Heart left ventricle (tissue), 16 donors: ENCODE results near the gene SHROOM3. TPM values are rescaled to one million over a fixed set of nuclear protein-coding genes. Genes with fewer than 3 reads are reported as not detected.

ENCODE experiments used
- ATAC-seq, 4 donors: fragments of 200-7000 bp; cut with Tn5 transposase; one replicate each; pipeline ENCODE4 v1.9.1; 2020 to 2022; ENCODE audit warnings: moderate library complexity in 4 of 4, mild to moderate bottlenecking in 3 of 4, moderate number of reproducible peaks in 1 of 4
- DNase-seq, 5 donors: peaks; one replicate each; pipeline ENCODE4 v3.0.0-alpha.2; 2020
- H3K27ac ChIP-seq, 12 donors: fragments of 200-600 bp; sonication (generic) in 4 of 12; one replicate each; pipeline versions ENCODE4 v1.5.0 to v1.8.0; 2016 to 2022; ENCODE audit warnings: mild to moderate bottlenecking in 2 of 12
- H3K27me3 ChIP-seq, 9 donors: fragments of 200-600 bp; sonication (generic) in 2 of 9; one replicate each; pipeline versions ENCODE4 v1.5.1 to v1.8.0; 2016 to 2022; ENCODE audit warnings: mild to moderate bottlenecking in 3 of 9
- H3K36me3 ChIP-seq, 9 donors: fragments of 200-600 bp; sonication (generic) in 2 of 9; one replicate each; pipeline versions ENCODE4 v1.5.0 to v1.8.0; 2018 to 2022; ENCODE audit warnings: mild to moderate bottlenecking in 2 of 9
- H3K4me1 ChIP-seq, 12 donors: fragments of 200-600 bp; sonication (generic) in 4 of 12; one replicate each; pipeline versions ENCODE4 v1.5.0 to v1.8.0; 2016 to 2022; ENCODE audit warnings: mild to moderate bottlenecking in 3 of 12
- H3K4me3 ChIP-seq, 12 donors: fragments of 200-600 bp; sonication (generic) in 4 of 12; one replicate each; pipeline versions ENCODE4 v1.5.0 to v1.8.0; 2017 to 2022; ENCODE audit warnings: mild to moderate bottlenecking in 9 of 12, moderate library complexity in 4 of 12
- H3K9me3 ChIP-seq, 12 donors: fragments of 200-600 bp; sonication (generic) in 4 of 12; one replicate each; pipeline versions ENCODE4 v1.5.0 to v1.8.0; 2016 to 2022; ENCODE audit warnings: mild to moderate bottlenecking in 1 of 12
- POLR2A ChIP-seq, 2 donors: fragments of 450-650 bp; IDR thresholded peaks; one replicate each; pipeline ENCODE4 v1.6.1; 2017; ENCODE audit warnings: antibody characterized with exemption in 2 of 2, mild to moderate bottlenecking in 2 of 2, moderate library complexity in 2 of 2
- WGBS, 4 donors: extraction: QIAGEN DNeasy Blood & Tissue Kit in 2 of 4; methylation state at CpG; one replicate each; pipeline versions ENCODE4 v1.1.5 to v1.1.7; 2013 to 2018; 5-methylcytosine and 5-hydroxymethylcytosine counted together
- intact Hi-C, 10 donors: fragments of 100-400 bp; cut with DNase I; formaldehyde crosslinking; loops; one replicate each; pipeline versions ENCODE4 v1.11.1 to v1.14.2; 2022
- polyA plus RNA-seq, 2 donors: library from polyadenylated mRNA; stranded (reverse); fragments of 200-250 nt; gene quantifications; one replicate each; pipeline ENCODE4 v1.2.3, GENCODE V29; 2013
- total RNA-seq, 9 donors: library from RNA; depleted of rRNA in 2 of 9; stranded (reverse); fragments of >200 nt in 2 of 9; fragmentation: NEBNext Ultra II Directional in 3 of 9; extraction: Animal tissue kit (Norgen Biotek cat#: 25700) in 3 of 9; gene quantifications; one replicate each; pipeline versions ENCODE4 v1.1.0 to v1.2.4, GENCODE V29; 2016 to 2023
- TF ChIP-seq, protein P1 (sequence below), 12 donors: fragments of 200-600 bp; sonication (generic) in 4 of 12; IDR thresholded peaks; one replicate each; pipeline versions ENCODE4 v1.5.0 to v1.8.0; 2018 to 2022; ENCODE audit warnings: antibody characterized with exemption in 12 of 12, mild to moderate bottlenecking in 5 of 12
- donor health status: ischemic (EF 13 %, LVEDD 7.1; RV severe dilation, severe dysfunction).
- donor health status: healthy with polysubstance abuse.
- donor health status: DM: no; HTN: yes; CAD: no.
- donor health status: DM: no; HTN: no; CAD: no.
- donor health status: ischemic (EF 25% LVEDD 6.9; RV normal size, moderate dysfunction).
- donor health status: ischemic (EF 25% LVEDD 5.7; RV mildly dilated, moderate dysfunction).
- donor health status: healthy.
- donor health status: DM: yes; HTN: yes; CAD: no.
- donor health status: ischemic (EF 35%, LVEDD 5.7; RV mildly dilated, moderate dysfunction).
- donor health status: nonischemic (EF 11% LVEDD 7.7; RV severe dilation, severe dysfunction).
- donor health status: DM: yes; HTN: yes; CAD: no.
- donor health status: PGD.
- donor health status: ischemic (EF 29% LVEDD 5.4; RV normal size, mild dysfunction).
- donor health status: nonischemic (EF 23%, LVEDD 6.1; RV moderate dilation, normal function).

SHROOM3 gene
- total and polyA plus RNA-seq, 11 donors = 4.6 to 38.5 (median 20.3) TPM

DNA sequence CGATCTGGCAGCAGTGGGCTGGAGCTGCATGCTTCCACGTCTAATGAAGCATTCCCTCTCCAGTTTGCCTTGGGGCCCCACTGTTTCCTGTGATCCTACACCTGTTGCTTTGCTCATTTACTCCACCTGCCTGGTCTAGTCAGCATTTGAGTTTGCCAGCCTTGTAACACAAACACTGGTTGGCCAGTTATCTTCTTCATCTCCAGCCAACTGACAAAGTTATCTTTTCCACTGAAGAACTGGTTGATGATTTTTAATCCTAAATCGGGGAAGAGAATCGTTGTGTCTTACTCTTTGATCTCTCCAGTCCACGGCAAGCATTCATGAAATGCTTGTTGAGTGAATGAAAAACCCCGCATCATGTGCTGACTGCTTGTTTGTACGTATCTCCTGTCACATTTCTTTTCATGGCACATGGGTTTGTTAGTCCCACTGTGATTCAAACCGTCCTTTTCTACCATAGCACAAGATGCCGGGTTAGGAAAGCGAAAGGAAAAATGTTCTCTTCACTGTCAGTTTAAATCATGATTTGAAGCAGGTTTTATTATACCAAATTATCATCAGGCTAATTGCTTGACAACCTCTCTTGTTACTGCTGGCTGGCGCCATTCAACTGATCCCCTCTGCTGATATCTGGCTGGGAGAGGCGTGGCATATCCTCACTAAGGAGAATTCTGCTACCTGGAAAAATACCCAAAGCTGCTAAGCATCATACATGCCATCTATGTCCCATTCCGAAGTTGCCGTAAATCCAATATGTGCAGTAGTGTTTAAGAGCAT is 144.8 kb downstream of the SHROOM3 start:
- no peak for ATAC-seq
- TF ChIP-seq POLR2A (IDR thresholded peaks at IDR 0.05) = no peak
- TF ChIP-seq, protein P1, sequence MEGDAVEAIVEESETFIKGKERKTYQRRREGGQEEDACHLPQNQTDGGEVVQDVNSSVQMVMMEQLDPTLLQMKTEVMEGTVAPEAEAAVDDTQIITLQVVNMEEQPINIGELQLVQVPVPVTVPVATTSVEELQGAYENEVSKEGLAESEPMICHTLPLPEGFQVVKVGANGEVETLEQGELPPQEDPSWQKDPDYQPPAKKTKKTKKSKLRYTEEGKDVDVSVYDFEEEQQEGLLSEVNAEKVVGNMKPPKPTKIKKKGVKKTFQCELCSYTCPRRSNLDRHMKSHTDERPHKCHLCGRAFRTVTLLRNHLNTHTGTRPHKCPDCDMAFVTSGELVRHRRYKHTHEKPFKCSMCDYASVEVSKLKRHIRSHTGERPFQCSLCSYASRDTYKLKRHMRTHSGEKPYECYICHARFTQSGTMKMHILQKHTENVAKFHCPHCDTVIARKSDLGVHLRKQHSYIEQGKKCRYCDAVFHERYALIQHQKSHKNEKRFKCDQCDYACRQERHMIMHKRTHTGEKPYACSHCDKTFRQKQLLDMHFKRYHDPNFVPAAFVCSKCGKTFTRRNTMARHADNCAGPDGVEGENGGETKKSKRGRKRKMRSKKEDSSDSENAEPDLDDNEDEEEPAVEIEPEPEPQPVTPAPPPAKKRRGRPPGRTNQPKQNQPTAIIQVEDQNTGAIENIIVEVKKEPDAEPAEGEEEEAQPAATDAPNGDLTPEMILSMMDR (IDR thresholded peaks at IDR 0.05) = no peak
- 81 to 87% (median 84%) methylated on average over 14 of the region's 14 CpGs for WGBS, 4 donors
- no peaks in the 10 kb centered on the region for H3K9me3 ChIP-seq
- no peak for DNase-seq
- no peaks in the 10 kb centered on the region for H3K36me3 ChIP-seq
- H3K4me1 ChIP-seq = peaks cover 0 to 3% (median 0%) of the 10 kb centered on the region in 12 donors
- intact Hi-C loops = loop anchor here in 3 of 10 donors (10.0 kb wide), 1 partner anchor 55 kb away; no protein-coding TSS in a partner anchor
- H3K27ac ChIP-seq = no peak overlapping the region
- no peaks in the 10 kb centered on the region for H3K27me3 ChIP-seq
- H3K4me3 ChIP-seq = no peak overlapping the region

DNA sequence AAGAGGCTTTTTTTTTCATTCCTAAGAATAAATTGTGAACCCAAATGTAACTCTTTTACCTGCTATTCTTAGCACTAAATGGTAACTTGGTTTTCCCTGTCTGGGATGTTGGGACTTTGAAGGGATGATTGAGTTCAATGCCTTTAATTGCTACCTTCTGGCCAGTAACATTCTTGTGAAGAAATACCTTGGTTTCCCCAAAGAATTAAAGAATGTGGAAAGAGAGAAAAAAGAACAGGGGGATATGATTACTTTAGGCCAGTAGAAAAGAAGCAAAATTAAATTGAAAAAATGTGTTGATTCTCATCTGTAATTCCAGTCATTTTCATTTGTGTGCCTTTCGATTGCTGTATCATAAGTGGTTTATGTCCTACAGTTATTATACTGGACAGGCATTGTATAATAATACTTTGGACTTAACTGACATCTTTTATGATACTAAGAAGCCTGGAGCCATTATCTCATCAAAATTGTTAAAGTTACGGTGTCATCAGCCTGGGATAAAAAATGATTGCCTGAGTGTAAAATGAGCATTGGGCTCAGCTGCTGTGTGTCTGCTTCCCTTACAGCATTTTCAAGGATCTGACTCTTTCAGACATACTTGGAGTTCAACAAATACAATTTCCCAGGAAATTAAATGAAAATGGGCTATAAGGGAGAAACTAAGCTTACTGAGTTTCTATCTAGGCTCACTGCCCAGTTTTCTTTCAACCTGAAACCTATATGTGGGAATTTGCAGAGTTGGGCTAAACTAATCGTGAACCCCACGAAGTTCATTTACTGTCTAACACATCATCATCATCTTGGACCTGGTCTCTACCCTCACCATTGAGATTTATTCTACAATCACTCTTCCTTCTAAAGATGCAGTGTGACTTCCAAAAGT is 146.3 kb downstream of the SHROOM3 start:
- intact Hi-C loops = loop anchor here in 3 of 10 donors (10.0 kb wide), 1 partner anchor 57 kb away; no protein-coding TSS in a partner anchor
- no peak for TF ChIP-seq POLR2A (IDR thresholded peaks at IDR 0.05)
- TF ChIP-seq, protein P1 (IDR thresholded peaks at IDR 0.05) = no peak

DNA sequence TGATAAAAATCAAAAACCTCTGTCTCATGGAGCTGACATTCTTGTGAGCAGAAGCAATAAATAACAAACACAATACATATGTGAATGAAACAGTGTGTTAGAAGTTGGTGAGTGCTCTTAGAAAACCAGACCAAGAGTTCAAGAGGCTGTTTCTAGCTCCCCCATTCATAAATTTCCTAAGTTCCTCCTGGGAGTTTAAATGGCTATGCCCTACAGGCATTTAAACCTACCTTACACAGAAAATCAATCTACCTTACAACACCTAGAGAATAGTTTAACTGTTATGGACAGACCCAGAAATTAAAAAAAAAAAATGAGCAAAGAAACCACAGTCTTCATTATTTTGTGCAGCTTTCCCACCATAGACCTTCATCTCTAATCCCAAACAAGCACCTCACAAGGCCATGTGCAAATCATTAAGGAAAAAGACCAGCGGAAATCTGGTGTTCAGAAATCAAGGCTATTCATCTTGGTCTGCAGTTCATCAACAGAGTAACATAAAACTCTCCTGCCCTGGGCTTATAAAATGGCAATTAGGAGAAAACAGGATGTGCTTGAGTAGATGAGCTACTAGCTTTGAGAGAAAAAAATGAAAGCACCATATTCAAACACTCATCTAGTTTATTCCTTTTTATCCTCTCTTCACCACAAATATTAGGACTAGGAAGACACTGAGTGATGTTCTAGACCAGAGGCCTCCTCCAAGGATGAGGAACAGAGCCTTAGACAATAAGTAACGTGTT is 147.2 kb downstream of the SHROOM3 start:
- ATAC-seq (no peak), DNase-seq (no peak)
- no peak overlapping the region for H3K4me3 ChIP-seq
- intact Hi-C loops = loop anchor here in 3 of 10 donors (10.0 kb wide), 1 partner anchor 57 kb away; no protein-coding TSS in a partner anchor
- no peaks in the 10 kb centered on the region for H3K36me3 ChIP-seq
- 73 to 88% (median 84%) methylated on average over 2 of the region's 2 CpGs for WGBS, 4 donors
- H3K9me3 ChIP-seq = no peaks in the 10 kb centered on the region
- peaks cover 0 to 12% (median 0%) of the 10 kb centered on the region in 9 donors for H3K27me3 ChIP-seq
- peaks cover 0 to 14% (median 0%) of the 10 kb centered on the region in 12 donors for H3K4me1 ChIP-seq
- TF ChIP-seq, protein P1 (IDR thresholded peaks at IDR 0.05) = no peak
- no peak for TF ChIP-seq POLR2A (IDR thresholded peaks at IDR 0.05)
- no peak overlapping the region for H3K27ac ChIP-seq

More for the DNA sequence above, 146.3 kb downstream of the SHROOM3 start:
- Histone ChIP-seq H3K4me3 (no peak overlapping the region), H3K27me3 (peaks cover 0 to 7% (median 0%) of the 10 kb centered on the region in 9 donors), H3K4me1 (peaks cover 0 to 10% (median 0%) of the 10 kb centered on the region in 12 donors), H3K27ac (no peak overlapping the region), H3K9me3 (no peaks in the 10 kb centered on the region), H3K36me3 (no peaks in the 10 kb centered on the region)
- 92 to 97% (median 94%) methylated on average over 4 of the region's 4 CpGs for WGBS, 4 donors
- no peak for DNase-seq
- no peak for ATAC-seq
